PC-9 (cell line): ENCODE measurements around the gene ZNF335. TPM values are rescaled to one million over a fixed set of nuclear protein-coding genes. Genes with fewer than 3 reads are reported as not detected.

Experiments
- BruUV-seq: library from RNA; stranded (reverse); fragments of 400-500 nt; replicated peaks from 2 replicates; lab custom pipeline; 2021; lab: Mats Ljungman, UMichigan
- CTCF ChIA-PET: fragments of 300-600 bp; sonication (Branson Sonifier 250); formaldehyde crosslinking; loops from one replicate; lab custom pipeline; 2022; ENCODE audit warnings: antibody characterized with exemption; lab: Charles Lee
- POLR2A ChIA-PET: fragments of 300-600 bp; sonication (Branson Sonifier 250); formaldehyde crosslinking; loops from one replicate; lab custom pipeline; 2022; ENCODE audit warnings: antibody characterized with exemption; ENCODE audit not compliant: unreplicated experiment; lab: Charles Lee
- DNase-seq, 2 experiments: peaks; one replicate each; pipeline versions ENCODE4 v3.0.0 to v3.0.0-alpha.2; 2015 to 2022; ENCODE audit warnings: mixed read lengths in 1 of 2
- H2AFZ ChIP-seq: fragments of 200-600 bp; sonication (generic); 2 replicates; pipeline ENCODE4 v1.8.1; 2017; ENCODE audit warnings: antibody characterized with exemption
- H3F3A ChIP-seq: fragments of 200-600 bp; sonication (generic); 2 replicates; pipeline ENCODE4 v1.8.1; 2017; ENCODE audit warnings: antibody characterized with exemption, mild to moderate bottlenecking, low read depth; ENCODE audit not compliant: insufficient read depth
- H3K27ac ChIP-seq: fragments of 200-600 bp; sonication (generic); 2 replicates; pipeline ENCODE4 v1.6.1; 2016; ENCODE audit warnings: mixed run types
- H3K27me3 ChIP-seq: fragments of 200-600 bp; sonication (generic); 2 replicates; pipeline ENCODE4 v1.6.1; 2016; ENCODE audit warnings: low read depth, mixed run types; ENCODE audit not compliant: insufficient read depth
- H3K36me3 ChIP-seq: fragments of 200-600 bp; sonication (generic); 2 replicates; pipeline ENCODE4 v1.6.1; 2016; ENCODE audit warnings: low read depth, mixed run types
- H3K4me1 ChIP-seq: fragments of 200-600 bp; sonication (generic); replicated peaks from 2 replicates; pipeline ENCODE4 v1.6.1; 2016; ENCODE audit warnings: mixed run types; ENCODE audit not compliant: insufficient read depth
- H3K4me2 ChIP-seq: fragments of 200-600 bp; sonication (generic); 2 replicates; pipeline ENCODE4 v1.6.1; 2017; ENCODE audit warnings: mixed run types
- H3K4me3 ChIP-seq: fragments of 200-600 bp; sonication (generic); 2 replicates; pipeline ENCODE4 v1.6.1; 2016; ENCODE audit warnings: mixed run types
- H3K79me2 ChIP-seq: fragments of 200-600 bp; sonication (generic); 2 replicates; pipeline ENCODE4 v1.6.1; 2017; ENCODE audit warnings: low read depth, mixed run types
- H3K9me2 ChIP-seq: fragments of 200-600 bp; sonication (generic); 2 replicates; pipeline ENCODE4 v1.8.1; 2017; ENCODE audit warnings: mild to moderate bottlenecking; ENCODE audit not compliant: insufficient read depth
- H3K9me3 ChIP-seq: fragments of 200-600 bp; sonication (generic); 2 replicates; pipeline ENCODE4 v1.8.1; 2016; ENCODE audit warnings: low read depth; ENCODE audit not compliant: insufficient read depth
- H4K20me1 ChIP-seq: fragments of 200-600 bp; sonication (generic); 2 replicates; pipeline ENCODE4 v1.8.1; 2017; ENCODE audit not compliant: insufficient read depth
- EZH2 ChIP-seq: fragments of 200-600 bp; sonication (generic); IDR thresholded peaks from 2 replicates; pipeline ENCODE4 v1.8.0; 2017; ENCODE audit warnings: antibody characterized with exemption, low read depth
- intact Hi-C: fragments of 100-400 bp; cut with micrococcal nuclease; formaldehyde crosslinking; loops from one replicate; pipeline ENCODE4 v1.10.0; 2022; ENCODE audit not compliant: unreplicated experiment
- total RNA-seq: library from RNA; stranded (reverse); gene quantifications from 2 replicates; pipeline ENCODE4 v1.2.3, GENCODE V29; 2021
- TF ChIP-seq, protein P1 (sequence below): fragments of 200-600 bp; sonication (generic); conservative IDR thresholded peaks from 2 replicates; pipeline ENCODE4 v1.6.1; 2017; ENCODE audit warnings: mixed run types, antibody characterized with exemption, mild to moderate bottlenecking, moderate library complexity

Gene ZNF335
- total RNA-seq, 1 experiment from 2014 or later = 16.3 TPM

GRCh38 chr20:45968801-45969711 lies 2.9 kb downstream of the ZNF335 start:
- intact Hi-C loops = no loop called here
- peak in 1 of 2 experiments; percentile 33 for DNase-seq
- H3K27ac ChIP-seq = no peak overlapping the region
- CTCF ChIA-PET = interaction anchor here (0.6 to 2.1 kb wide), 10 partner anchors 10 to 516 kb away, joined by 3 to 9 read pairs (median 3); no protein-coding TSS in a partner anchor
- H2AFZ ChIP-seq = no peak overlapping the region
- H3K9me3 ChIP-seq = no peaks in the 10 kb centered on the region
- TF ChIP-seq, protein P1, sequence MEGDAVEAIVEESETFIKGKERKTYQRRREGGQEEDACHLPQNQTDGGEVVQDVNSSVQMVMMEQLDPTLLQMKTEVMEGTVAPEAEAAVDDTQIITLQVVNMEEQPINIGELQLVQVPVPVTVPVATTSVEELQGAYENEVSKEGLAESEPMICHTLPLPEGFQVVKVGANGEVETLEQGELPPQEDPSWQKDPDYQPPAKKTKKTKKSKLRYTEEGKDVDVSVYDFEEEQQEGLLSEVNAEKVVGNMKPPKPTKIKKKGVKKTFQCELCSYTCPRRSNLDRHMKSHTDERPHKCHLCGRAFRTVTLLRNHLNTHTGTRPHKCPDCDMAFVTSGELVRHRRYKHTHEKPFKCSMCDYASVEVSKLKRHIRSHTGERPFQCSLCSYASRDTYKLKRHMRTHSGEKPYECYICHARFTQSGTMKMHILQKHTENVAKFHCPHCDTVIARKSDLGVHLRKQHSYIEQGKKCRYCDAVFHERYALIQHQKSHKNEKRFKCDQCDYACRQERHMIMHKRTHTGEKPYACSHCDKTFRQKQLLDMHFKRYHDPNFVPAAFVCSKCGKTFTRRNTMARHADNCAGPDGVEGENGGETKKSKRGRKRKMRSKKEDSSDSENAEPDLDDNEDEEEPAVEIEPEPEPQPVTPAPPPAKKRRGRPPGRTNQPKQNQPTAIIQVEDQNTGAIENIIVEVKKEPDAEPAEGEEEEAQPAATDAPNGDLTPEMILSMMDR = no peak
- TF ChIP-seq EZH2 = no peak
- H3F3A ChIP-seq = peaks cover 24% of the 10 kb centered on the region
- H3K4me3 ChIP-seq = no peak overlapping the region
- POLR2A ChIA-PET = interaction anchor here (0.7 kb wide), 1 partner anchor 171 kb away, joined by 8 read pairs; no protein-coding TSS in a partner anchor
- peaks cover 24% of the 10 kb centered on the region for H3K4me1 ChIP-seq
- no peaks in the 10 kb centered on the region for H4K20me1 ChIP-seq
- BruUV-seq = no TSS peak
- H3K27me3 ChIP-seq = no peaks in the 10 kb centered on the region
- H3K9me2 ChIP-seq = no peaks in the 10 kb centered on the region
- peaks cover 16% of the 10 kb centered on the region for H3K79me2 ChIP-seq
- H3K36me3 ChIP-seq = peaks cover 8% of the 10 kb centered on the region; the same call in 1 of the 2 replicates
- H3K4me2 ChIP-seq = peak overlapping the region; percentile 87

DNA sequence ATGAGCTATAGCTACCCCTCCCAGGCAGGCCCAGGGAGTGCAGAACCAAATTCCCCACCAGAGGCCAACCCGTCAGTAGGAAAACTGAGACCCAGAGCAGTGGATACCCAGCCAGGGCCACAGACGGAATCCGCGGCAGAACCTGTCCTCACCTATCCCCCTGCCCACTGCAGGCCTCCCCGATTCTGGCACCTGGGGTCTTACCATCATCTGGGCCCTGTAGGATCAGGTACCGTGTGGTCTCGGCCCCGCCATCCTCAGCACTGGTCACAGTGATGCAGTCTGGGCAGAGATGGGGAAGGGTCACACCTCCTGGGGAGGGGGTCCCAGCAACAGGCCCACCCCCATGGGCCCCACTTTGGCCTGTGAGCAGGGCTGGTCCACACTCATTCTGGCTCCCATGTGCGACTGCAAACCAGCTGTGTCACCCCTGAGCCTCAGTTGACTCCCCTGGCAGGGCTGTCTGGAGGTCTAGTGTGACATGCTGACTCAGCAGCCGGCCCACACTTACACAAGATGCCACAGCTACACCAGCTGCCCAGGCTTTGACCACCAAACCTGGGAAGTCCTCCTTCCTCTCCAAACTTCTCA lies 3.8 kb downstream of the ZNF335 start:
- H3K4me1 ChIP-seq = peaks cover 17% of the 10 kb centered on the region
- peaks cover 16% of the 10 kb centered on the region for H3K79me2 ChIP-seq
- ChIA-PET CTCF (no interaction called here), POLR2A (interaction anchor here (0.7 kb wide), 1 partner anchor 170 kb away, joined by 8 read pairs; no protein-coding TSS in a partner anchor)
- H3K9me2 ChIP-seq = no peaks in the 10 kb centered on the region
- TF ChIP-seq, protein P1 = no peak
- TF ChIP-seq EZH2 = no peak
- H3K27ac ChIP-seq = no peak overlapping the region
- no peak overlapping the region for H3K4me3 ChIP-seq
- no peaks in the 10 kb centered on the region for H3K9me3 ChIP-seq
- no peaks in the 10 kb centered on the region for H4K20me1 ChIP-seq
- BruUV-seq = no TSS peak
- H3K4me2 ChIP-seq = no peak overlapping the region
- H3K27me3 ChIP-seq = no peaks in the 10 kb centered on the region
- peak in 1 of 2 experiments; percentile 29 for DNase-seq
- intact Hi-C loops = no loop called here
- H3K36me3 ChIP-seq = peaks cover 12% of the 10 kb centered on the region; the same call in 1 of the 2 replicates
- H2AFZ ChIP-seq = no peak overlapping the region
- peaks cover 18% of the 10 kb centered on the region for H3F3A ChIP-seq

GRCh38 chr20:45967551-45968080 lies 4.4 kb downstream of the ZNF335 start:
- H3K9me2 ChIP-seq = no peaks in the 10 kb centered on the region
- CTCF ChIA-PET = no interaction called here
- no peak overlapping the region for H3K4me3 ChIP-seq
- intact Hi-C loops = no loop called here
- TF ChIP-seq, protein P1 = no peak
- no peak for TF ChIP-seq EZH2
- POLR2A ChIA-PET = no interaction called here
- H4K20me1 ChIP-seq = no peaks in the 10 kb centered on the region
- H3K27me3 ChIP-seq = no peaks in the 10 kb centered on the region
- no peak overlapping the region for H3K27ac ChIP-seq
- peaks cover 13% of the 10 kb centered on the region for H3F3A ChIP-seq
- no TSS peak for BruUV-seq
- peaks cover 12% of the 10 kb centered on the region; the same call in 1 of the 2 replicates for H3K36me3 ChIP-seq
- no peak overlapping the region for H2AFZ ChIP-seq
- no peaks in the 10 kb centered on the region for H3K9me3 ChIP-seq
- peaks cover 16% of the 10 kb centered on the region for H3K79me2 ChIP-seq
- H3K4me2 ChIP-seq = no peak overlapping the region
- peaks cover 11% of the 10 kb centered on the region for H3K4me1 ChIP-seq
- peak in 1 of 2 experiments; percentile 16 for DNase-seq
